Amniotic stem cell (primary cell): ENCODE measurements around the gene ERC2.

ENCODE experiments used
- DNase-seq: peaks from one replicate; lab custom pipeline; 2025; lab: John Stamatoyannopoulos, UW

Gene ERC2

GRCh38 chr3:55678546-55679216 is 789.6 kb downstream of the ERC2 start:
- no peak for DNase-seq

DNA sequence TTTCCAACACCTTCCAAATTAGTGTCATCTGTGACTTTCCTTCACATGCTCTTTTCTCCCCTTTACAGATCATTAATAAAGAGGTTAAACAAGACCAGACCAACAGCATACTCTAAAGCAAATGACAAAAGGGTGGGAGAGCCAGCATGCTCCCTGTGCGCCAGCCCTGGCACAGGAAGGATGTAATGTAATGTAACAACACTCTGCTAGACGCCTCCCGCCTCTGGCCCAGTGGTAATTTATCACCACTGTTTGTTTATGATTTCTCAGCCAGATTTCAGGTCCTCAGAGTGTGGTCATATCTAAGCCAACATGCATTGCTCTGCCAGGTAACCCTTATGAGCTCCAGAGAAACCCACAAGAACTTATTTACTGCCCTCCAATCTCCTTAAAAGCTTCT is 791.6 kb downstream of the ERC2 start:
- no peak for DNase-seq

- no peak for DNase-seq
Observed at GRCh38 chr3:55675478-55675877, 792.8 kb downstream of the ERC2 start.

DNA sequence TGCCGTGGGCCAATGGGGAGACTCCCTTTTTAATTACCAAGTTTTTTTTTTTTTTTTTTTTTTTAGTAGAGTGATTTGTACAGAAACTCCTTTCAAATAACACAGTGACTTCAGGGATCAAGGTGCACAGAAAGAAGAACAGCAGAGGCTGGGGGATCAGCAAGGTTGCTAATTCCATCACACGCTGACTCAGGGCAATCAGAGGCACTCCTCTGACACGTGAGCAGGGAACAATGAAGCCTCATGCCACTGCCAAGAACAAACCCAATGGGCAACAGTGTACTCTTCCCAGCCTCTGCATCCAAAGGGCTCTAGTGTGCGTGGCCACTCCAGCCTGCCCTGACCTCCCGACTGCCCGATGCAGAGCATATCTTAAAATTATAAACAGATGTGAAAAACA is 794.5 kb downstream of the ERC2 start:
- no peak for DNase-seq

- no peak for DNase-seq
Observed at GRCh38 chr3:55669133-55669532, 799.1 kb downstream of the ERC2 start.

GRCh38 chr3:55668359-55668758 is 799.9 kb downstream of the ERC2 start:
- DNase-seq = no peak

DNA sequence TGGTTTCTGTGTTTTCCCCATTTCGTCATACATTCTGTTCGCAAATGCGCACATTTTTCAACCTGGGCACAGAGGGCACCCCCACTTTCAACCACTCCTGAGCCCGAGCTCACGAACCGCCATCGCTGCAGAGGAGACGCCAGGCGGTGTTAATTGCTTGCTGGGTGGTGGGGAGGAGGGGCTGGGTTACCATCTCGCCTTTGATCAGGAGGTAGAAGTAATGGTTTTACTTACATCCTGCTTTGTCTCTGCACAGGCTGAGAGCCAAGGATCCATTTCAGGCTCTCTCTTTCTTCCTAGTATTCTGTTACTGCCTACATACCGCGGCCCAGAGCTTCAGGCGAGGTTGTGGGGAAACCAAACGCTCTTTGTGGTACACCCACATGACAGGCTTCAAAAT is 803.9 kb downstream of the ERC2 start:
- no peak for DNase-seq

GRCh38 chr3:55662683-55663082 is 805.6 kb downstream of the ERC2 start:
- peak; percentile 20 for DNase-seq

GRCh38 chr3:55661571-55661970 is 806.7 kb downstream of the ERC2 start:
- DNase-seq = no peak

DNA sequence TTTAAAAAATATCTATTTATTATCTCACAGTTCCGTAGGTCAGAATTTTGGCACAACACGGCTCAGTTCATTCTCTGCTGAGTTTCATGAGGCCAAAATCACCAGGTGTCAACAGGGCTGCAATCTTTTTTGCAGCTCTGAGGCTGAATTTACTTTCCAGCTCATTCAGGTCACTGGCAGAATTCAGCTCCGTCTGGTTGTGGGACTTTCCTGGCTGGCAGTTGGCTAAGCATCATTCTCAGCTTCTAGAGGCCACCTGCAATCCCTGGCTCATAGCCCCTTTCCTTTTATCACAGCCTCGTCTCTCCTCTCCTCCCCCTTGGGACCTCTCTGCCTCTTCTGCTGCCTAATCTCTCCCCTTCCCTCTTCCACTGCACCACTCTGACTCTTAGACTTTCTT is 807.1 kb downstream of the ERC2 start:
- no peak for DNase-seq

GRCh38 chr3:55660642-55661041 is 807.6 kb downstream of the ERC2 start:
- no peak for DNase-seq

GRCh38 chr3:55659701-55660100 is 808.6 kb downstream of the ERC2 start:
- no peak for DNase-seq

DNA sequence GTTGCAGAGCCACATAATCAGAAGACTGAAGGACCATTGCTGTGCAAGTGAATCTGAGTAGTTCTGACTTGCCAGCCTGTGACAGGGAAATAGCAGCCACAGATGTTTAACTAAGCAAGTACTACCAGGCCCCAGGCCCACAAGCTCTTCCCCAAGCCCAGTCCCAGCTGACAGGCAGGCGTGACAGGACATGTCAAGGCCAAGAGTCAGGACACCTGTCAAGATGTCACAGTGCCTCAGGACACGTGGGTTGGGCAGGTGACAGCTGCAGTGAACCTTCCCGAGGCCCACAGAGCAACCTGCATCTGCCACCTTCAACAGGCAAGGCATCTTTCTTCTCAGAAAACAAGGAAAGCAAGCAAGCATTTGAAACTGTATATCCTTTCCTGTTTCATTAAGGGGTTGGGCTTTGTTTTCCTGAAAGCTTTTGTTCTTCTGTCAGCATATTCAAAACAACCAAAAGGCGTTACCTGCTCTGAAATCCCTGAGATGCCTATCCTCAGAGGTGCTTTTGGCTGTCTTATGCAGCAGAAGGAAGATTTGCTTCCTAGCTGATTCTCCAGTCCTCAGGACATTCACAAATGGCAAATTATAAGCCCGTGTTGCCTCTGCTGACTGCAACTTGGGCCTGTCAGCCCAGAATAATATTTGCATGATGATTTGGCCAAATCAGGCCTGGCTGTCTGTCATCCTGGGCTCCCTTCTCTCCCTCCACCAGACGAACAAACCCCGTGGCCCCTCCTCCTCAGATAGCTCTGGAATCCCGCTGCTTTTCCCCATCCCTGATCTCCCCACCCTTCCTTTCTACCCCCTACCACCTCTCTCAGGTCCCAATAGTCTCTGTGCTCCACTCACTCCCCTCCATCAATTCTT is 809.3 kb downstream of the ERC2 start:
- DNase-seq = no peak

DNA sequence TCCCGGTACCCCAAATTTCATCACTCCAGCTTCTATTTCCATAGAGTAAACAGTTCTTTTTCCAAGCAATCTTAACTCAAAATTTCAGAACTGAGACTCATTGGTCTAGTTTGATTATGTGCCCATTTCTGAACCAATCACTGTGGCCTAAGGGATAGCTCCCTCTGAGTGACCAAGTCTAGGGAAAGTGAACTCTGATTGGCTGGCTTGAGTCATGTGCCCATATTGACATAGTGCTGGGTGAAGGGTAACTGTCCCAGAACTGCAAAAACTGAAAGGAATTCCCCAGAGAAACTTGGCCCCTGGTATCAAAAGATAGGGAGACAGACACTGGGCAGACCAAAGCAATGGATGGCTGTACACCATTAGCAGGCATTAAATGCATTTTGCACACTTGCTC is 810.0 kb downstream of the ERC2 start:
- no peak for DNase-seq

DNA sequence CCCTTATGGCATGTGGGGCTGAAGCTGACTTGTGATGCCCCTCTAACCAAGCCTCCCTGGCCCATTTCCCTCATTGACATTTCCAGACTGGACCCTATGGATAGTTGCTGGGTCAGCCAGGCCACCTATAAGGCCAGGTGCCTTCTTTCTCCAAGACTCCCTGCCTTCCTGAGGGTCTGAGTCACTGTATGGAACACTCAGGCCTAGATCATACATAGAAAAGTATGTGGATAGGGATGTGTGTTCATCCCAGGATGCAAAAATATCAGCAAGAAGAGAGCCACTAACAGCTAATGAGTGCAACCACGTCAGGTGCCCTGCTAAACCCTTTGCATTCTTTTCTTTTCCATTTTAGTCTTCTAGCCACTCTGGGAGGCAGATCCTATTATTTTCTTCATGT is 812.7 kb downstream of the ERC2 start:
- no peak for DNase-seq

DNA sequence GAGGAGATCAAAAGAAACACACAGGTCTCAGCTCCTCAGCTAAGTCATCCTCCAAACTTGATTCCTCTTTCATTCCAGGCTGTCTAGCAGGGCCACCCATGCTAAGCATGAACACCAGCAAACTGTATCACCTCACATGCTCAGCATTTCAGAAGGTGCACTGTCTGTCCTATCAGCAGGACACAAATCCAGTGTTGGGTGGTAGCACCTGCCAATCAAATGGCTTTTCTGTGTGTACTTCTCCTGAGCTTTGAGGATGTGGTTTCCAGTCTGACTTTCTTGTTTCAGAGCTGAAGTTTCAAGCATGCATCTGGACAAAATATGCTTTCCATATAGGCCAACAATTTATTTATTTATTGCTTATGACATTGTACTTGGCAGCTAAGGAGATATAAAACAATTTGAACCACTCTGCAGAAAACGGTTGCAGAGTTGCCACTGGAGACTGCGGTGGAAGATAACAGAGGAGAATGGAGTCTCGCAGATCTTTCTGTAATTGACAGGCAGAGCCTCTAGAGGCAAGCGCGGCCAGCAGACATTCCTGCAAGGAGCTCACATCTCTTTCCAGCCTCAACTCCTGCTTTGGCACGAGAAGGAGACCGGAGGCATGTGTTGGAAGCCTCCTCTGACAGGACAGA is 814.0 kb downstream of the ERC2 start:
- DNase-seq = no peak

DNA sequence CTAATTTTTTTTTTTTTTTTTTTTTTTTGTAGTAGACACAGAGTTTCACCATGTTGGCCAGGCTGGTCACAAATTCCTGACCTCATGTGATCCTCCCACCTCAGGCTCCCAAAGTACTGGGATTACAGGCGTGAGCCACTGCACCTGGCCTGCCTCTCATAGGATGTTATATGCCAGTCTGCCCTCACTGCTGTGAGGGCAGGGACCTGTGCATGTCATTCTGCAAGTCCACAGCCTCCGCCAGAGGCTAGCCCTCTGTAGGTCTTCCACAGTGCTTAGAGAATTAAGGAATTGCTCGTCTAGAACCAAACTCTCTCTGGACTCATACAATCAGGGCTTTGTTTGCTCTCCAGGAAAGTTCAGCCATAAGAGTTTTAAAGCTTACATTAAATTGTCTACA is 817.3 kb downstream of the ERC2 start:
- DNase-seq = no peak

- no peak for DNase-seq
Observed at GRCh38 chr3:55650011-55650410, 818.3 kb downstream of the ERC2 start.

DNA sequence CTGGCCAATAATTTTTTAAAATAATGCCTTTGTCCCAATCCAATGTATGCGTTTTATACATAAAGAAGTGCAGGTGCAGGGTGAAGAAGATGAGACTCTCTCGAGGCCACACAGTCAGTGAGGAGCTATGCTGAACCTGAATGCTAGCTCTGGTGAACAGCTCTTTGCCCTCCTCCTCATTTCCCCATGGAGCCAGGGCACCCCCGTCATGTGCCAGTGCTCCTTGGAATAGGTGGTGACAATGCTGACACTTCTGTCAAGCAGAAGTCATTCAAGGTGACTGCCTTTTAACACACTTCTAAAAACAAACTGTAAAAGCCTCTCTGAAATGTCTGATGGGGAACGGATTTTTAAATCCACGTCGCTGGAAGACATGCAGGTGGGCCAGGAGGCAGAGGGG is 818.7 kb downstream of the ERC2 start:
- DNase-seq = no peak

GRCh38 chr3:55648591-55649318 is 819.5 kb downstream of the ERC2 start:
- no peak for DNase-seq

- no peak for DNase-seq
Observed at GRCh38 chr3:55647670-55648069, 820.6 kb downstream of the ERC2 start.

- no peak for DNase-seq
Observed at GRCh38 chr3:55647063-55647462, 821.2 kb downstream of the ERC2 start.
